GM20000 (cell line): ENCODE results near the gene CEACAM20.
"Not testable (repeated sequence)": the region's sequence is repeated elsewhere in the genome, so short reads cannot be mapped to it uniquely, and the experiment has no call there.

Source experiments
- DNase-seq: peaks from one replicate; pipeline ENCODE4 v3.0.0; 2012; ENCODE audit warnings: low spot score
- CTCF ChIP-seq: IDR thresholded peaks from 2 replicates; pipeline ENCODE4 v1.5.1; 2012; ENCODE audit warnings: mild to moderate bottlenecking, control low read depth; ENCODE audit errors: extremely low read depth, missing control alignments

CEACAM20 gene

GRCh38 chr19:44542671-44543070 is 13.2 kb upstream of the CEACAM20 start:
- TF ChIP-seq CTCF, result no peak
- DNase-seq, result no peak

GRCh38 chr19:44540736-44541135 is 11.3 kb upstream of the CEACAM20 start:
- DNase-seq, result no peak
- no peak for TF ChIP-seq CTCF

DNA sequence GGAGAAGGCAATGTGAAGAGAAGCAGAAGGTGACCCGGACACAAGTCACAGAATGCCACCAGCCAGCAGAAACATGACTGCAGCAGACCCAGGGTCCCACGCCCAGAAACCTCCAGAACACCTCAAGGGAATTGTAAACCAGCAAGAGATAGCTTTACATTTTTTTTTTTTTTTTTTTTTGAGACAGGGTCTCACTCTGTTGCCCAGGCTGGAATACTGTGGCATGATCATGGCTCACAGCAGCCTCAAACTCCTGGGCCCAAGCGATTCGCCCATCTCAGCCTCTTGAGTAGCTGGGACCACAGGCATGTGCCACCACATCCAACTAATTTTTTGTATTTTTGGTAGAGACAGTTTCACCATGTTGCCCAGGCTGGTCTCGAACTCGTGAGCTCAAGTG is 10.5 kb upstream of the CEACAM20 start:
- no peak for TF ChIP-seq CTCF
- no peak for DNase-seq

GRCh38 chr19:44539236-44539826 is 9.9 kb upstream of the CEACAM20 start:
- no peak for TF ChIP-seq CTCF
- DNase-seq, result no peak

DNA sequence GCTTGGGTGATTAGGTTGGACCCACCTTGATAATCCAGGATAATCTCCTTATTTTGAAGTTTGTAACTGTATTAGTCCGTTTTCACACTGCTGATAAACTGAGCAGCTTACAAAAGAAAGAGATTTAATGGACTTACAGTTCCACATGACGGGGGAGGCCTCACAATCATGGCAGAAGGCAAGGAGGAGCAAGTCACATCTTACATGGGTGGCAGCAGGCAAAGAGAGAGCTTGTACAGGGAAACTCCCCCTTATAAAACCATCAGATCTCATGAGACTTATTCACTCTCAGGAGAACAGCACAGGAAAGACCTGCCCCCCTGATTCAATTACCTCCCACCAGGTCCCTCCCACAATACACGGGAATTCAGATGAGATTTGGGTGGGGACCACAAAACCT is 5.9 kb upstream of the CEACAM20 start:
- not testable (repeated sequence) for DNase-seq

- TF ChIP-seq CTCF, result no peak
- no peak for DNase-seq
Observed at GRCh38 chr19:44532819-44533218, 3.3 kb upstream of the CEACAM20 start.

GRCh38 chr19:44530777-44531176 is 1.3 kb upstream of the CEACAM20 start:
- no peak for TF ChIP-seq CTCF
- DNase-seq, result no peak

GRCh38 chr19:44527554-44527953 is 1.9 kb downstream of the CEACAM20 start:
- no peak for TF ChIP-seq CTCF
- DNase-seq, result no peak
